DMS153 (cell line): ENCODE data around the gene NF1.
"Not testable (repeated sequence)": the region's sequence is repeated elsewhere in the genome, so short reads cannot be mapped to it uniquely, and the experiment has no call there.

Experiments
- DNase-seq: peaks from one replicate; lab custom pipeline; 2025; lab: John Stamatoyannopoulos, UW

The NF1 gene

GRCh38 chr17:31295489-31295871 is 200.7 kb downstream of the NF1 start:
- no peak for DNase-seq

DNA sequence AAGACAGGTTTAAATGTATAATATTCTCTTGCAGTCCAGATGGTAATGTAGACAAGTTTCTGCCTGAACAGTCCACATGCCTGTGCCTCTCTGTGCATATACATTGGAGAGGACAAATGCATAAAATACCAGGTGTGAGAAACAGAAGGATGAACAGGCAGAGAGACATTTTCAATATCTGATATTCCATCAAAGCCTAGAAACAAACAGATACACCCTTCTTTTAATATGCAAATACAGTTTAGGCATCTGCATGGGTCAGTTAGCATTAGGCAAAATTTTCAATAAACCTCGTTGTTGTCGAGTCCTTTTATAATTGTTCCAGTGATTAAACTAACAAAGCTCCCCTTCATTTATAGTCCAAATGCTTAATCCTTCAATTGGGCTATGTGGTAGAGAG is 201.4 kb downstream of the NF1 start:
- no peak for DNase-seq

DNA sequence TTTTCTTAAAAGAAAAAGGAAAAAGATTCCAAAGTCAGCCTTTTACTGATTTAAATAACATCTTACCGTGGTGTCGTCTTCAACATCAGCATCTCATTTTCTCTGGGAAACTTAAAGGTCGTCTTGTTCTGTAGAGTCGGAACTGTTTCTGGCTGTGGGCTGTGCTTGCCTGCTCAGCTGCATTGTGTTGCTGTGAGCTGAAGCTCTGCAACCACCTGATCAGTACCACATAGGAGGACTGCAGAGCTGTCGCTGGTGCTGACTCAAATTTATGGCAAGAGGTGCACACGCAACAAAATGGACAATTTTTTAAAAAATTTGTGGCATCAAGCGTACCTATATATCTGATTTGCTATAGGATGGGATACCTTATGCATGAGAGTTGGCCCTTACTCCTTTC is 202.3 kb downstream of the NF1 start, which contains the start of gene OMG:
OMG (minus strand) TSS at position 150 of the 400 bp plus-strand sequence. CDS start 908 bp downstream, outside the sequence.
- no peak for DNase-seq

DNA sequence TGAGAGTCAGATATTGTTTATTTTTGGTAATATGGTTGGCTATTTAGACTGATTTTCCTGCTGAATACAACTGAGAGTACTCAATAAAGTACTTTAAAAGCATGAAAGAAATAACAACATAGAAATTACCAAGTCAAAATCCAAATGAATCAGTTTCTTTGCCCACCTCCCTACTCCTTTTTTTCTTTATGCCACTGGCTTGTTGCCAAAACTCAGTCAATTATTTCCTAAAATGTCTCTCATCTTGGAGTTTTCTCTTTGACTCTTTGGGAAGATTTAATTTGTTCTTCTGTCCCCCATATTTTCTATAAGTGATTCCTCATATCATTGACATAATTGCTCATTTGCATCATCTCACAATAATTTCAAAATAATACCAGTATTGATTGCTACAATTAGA is 204.8 kb downstream of the NF1 start:
- DNase-seq, result no peak

DNA sequence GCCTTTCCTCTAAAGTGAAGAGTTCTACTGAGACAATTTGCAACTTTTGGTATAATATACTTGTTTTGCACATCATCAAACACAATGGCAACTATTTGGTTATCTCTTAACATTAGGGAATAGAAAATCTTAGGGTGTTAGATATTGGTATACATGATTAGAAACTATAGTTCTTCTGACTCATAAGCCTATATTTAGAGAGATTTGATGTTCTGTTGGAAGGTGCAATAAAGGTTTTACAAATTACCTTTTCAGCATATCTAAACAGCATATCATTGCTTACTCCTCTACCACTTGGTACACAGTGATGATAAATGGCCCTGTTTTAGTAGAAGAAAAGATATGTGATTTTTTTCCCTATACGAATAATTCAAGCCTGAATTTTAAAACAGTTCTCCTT is 212.9 kb downstream of the NF1 start:
- no peak for DNase-seq

DNA sequence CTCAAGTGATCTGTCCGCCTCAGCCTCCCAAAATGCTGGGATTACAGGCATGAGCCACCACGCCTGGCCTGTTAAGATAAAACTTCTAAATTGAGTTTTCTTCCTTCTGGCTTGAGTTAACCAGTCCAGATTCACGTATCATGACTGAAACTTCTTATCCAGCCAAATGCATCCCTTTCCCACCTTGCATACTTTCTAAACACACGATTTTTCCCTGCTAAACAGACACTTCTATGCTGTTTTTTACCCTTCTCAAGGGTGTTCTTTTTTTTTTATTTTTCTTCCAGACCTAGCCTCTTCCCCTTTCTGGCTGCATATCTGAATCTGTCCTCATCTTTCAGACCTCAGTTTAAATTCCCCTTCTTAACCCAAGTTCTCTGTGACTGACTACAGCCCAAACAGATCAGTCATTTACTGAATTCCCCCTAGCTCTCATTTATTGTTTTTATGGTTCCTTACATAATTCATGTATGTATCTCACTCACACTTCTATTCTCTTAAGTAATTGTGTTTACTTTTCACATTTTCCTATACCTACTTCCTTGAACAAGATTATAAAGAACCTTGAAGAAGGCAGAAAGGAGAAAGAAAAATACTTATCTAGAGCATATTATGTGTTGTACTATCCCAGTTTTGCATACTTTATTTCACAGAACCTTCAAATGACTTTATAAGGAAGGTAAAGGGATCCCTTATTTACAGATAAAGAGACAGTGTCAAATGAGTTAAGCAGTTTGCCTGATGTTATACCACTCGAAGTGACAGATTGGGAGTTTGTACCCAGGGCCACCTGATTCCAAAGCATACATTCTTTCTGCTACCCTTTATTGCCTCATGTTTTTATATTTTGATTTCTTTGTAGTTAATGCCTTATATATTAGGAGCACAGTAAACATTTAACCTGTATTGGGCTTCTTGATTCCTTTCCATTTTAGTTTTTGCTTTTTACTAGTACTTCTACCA is 213.9 kb downstream of the NF1 start:
- DNase-seq, result no peak

DNA sequence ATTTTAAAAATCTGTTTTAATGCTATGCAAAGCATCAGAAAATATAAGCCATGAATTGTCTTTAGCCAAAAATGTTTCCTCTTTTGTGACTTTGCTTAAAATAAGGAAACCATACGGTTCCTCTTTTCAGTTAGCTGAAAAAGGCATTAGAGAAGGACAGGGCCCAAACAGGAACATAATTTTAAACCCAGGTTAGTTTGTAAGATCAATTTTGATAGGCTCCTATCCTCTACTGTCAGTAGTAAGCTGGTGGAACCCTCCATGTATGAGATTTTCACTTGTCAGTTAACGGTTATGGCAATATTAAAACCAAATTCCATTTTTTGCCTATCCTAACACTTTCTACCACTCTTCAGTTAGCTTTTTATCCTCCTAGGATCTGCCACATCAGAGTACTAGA is 214.8 kb downstream of the NF1 start:
- DNase-seq, result no peak

GRCh38 chr17:31310260-31310659 is 215.5 kb downstream of the NF1 start:
- no peak for DNase-seq

GRCh38 chr17:31310886-31311285 is 216.1 kb downstream of the NF1 start:
- no peak for DNase-seq

DNA sequence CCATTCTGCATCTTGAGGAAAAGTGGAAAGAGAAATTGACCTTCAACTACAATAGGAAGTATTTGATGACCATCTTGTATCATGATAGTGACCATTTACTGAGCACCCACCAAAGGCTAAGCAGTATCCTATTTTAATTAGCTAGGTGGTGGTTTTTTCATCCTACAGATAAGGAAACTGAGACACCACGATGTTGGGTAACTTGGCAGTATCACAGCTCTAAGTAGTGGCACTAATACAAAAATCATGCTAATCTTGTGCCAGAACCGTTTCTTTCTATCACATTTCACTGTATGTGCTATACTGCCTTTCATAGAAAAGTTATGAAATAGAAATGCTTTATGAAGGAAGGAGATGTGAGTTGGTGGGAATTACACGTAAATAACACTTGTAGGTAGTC is 216.7 kb downstream of the NF1 start:
- no peak for DNase-seq

- not testable (repeated sequence) for DNase-seq
Observed at GRCh38 chr17:31312223-31312622, 217.4 kb downstream of the NF1 start.

GRCh38 chr17:31313982-31314781 is 219.4 kb downstream of the NF1 start, which contains the start of gene EVI2B:
Gene EVI2B (minus strand): TSS chr17:31314054. CDS start chr17:31305609, 8,445 bp downstream.
- no peak for DNase-seq

GRCh38 chr17:31314782-31315100 is 220.0 kb downstream of the NF1 start:
- DNase-seq, result no peak

GRCh38 chr17:31318298-31318801 is 223.6 kb downstream of the NF1 start:
- no peak for DNase-seq

DNA sequence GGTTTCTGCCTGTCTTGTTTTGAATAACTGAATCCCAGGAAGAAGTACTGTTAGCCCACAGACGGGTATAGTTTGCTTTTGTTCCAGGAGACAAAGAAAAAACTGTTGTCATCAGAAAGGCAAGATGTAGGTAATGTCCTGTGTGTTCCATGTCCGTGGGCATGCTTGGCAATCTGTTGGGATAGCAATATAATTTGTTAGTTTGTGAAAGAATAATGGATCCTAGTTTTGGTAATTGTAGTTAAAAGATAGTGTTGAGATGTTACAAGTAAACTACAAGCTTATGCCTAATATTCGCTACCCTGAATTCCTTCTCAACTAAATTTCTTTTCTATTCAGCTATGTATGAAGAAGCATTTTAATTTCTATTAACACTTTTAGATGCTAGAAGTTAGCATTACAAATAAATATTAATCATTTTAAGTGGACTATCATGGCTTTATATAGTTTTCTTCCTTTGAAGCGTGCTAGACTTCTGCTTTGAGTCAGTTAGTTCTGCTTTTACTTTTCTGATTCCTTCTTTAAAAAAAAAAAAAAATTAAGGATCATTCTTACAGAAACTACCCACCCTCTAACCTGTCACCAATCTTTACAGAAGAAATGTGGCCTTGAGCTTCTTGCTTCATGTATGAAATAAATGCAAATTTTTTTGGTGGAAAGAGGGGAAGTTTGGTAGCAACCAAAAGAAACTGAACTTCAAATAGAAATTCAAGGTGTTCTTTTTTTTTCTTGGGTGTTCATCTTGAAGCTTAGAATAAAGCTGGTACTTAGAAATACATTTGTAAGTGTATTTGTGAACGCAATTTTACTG is 224.3 kb downstream of the NF1 start:
- DNase-seq, result no peak

- no peak for DNase-seq
Observed at GRCh38 chr17:31320241-31320640, 225.5 kb downstream of the NF1 start.

DNA sequence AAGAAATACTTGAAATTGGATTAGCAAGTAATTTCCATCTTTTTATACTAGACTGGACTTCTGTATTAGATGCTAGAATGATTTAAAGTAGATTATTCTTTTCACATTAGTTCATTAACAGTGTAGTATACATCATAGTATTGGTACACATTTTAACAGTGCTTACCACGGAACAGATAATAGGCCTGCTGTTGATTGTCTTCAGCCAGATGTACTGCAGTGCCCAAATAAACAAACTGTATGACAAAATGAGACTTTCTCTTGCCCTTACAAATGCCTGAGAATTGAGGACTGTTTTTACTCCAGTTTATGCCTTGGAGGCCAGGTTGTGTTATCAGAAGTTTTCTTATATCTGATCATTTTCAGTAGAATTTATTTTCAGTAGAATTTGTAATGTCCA is 226.0 kb downstream of the NF1 start:
- DNase-seq, result no peak

DNA sequence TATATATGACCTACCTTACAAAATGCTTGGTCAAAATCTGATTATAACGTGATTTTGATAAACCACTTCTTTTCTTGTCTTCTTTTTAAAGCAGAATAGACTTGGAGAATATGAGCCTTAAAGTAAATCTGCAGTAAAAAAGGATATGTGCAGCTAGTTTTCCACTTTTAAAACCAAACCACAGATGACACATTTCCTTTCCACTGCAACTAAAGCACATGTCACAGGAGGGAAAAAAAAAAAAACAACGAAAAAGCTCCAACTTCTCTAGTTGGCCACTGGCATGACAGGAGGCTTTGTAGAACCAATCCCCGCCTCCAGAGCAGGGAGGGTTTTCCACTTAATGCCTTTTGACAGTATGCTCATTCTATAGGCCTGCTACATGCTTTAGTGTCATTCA is 226.7 kb downstream of the NF1 start, which contains the start of gene EVI2A:
EVI2A (minus strand) TSS at position 142 of the 400 bp plus-strand sequence. CDS start 2,609 bp downstream, outside the sequence.
- no peak for DNase-seq

- no peak for DNase-seq
Observed at GRCh38 chr17:31321966-31322365, 227.2 kb downstream of the NF1 start.

DNA sequence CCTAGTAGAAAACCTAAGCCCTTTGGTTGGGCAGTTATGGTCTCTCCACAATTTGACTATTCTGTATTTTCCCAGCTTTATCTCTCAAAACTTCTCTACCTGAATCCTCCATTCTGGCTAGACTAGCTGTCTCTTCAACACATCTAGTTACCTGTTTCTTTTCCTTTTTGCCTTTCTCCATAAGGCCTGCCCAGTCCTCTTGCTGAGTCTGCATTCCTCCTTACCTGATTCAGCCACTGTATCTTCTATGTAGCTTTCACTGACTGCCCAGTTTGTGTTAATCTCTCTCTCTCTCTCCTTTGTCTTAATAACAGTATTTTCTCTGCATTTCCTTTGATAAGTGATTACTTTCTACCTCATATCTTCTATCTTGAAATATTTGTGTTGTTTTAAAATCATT is 228.8 kb downstream of the NF1 start:
- DNase-seq, result no peak

- no peak for DNase-seq
Observed at GRCh38 chr17:31327534-31328159, 232.9 kb downstream of the NF1 start.
